H1 (cell line): Measurements from ENCODE around the gene PTPRT. TPM values are rescaled to one million over a fixed set of nuclear protein-coding genes. Genes with fewer than 3 reads are reported as not detected.

ENCODE experiments used
- CTCF ChIA-PET: fragments of 300-600 bp; sonication (Branson Sonifier 250); formaldehyde crosslinking; loops from one replicate; lab custom pipeline; 2021; ENCODE audit not compliant: partially characterized antibody; lab: Charles Lee
- POLR2A ChIA-PET: fragments of 300-600 bp; sonication (Branson Sonifier 250); formaldehyde crosslinking; loops from one replicate; lab custom pipeline; 2021; ENCODE audit warnings: inconsistent platforms; ENCODE audit not compliant: partially characterized antibody; lab: Charles Lee
- DNase-seq, 2 experiments: peaks; one replicate each; pipeline versions ENCODE4 v3.0.0 to v3.0.0-alpha.2; 2010 to 2022; ENCODE audit warnings: low spot score in 2 of 2, low read depth in 1 of 2, mixed read lengths in 1 of 2
- FAIRE-seq: peaks from 2 replicates; lab custom pipeline; 2011; peaks lifted over from hg19 to GRCh38; lab: Jason Lieb, UNC
- H2AFZ ChIP-seq: 2 replicates; pipeline ENCODE4 v1.8.1; 2012; ENCODE audit warnings: low read length, inconsistent platforms
- H2AK5ac ChIP-seq: 2 replicates; pipeline ENCODE4 v1.6.1; 2013; ENCODE audit warnings: low read depth, low read length
- H2BK120ac ChIP-seq: replicated peaks from 2 replicates; pipeline ENCODE3; 2013; ENCODE audit warnings: low read depth, low read length, inconsistent platforms
- H2BK12ac ChIP-seq: 2 replicates; pipeline ENCODE4 v1.6.1; 2013; ENCODE audit warnings: low read depth, low read length
- H2BK15ac ChIP-seq: 2 replicates; pipeline ENCODE4 v1.6.1; 2013; ENCODE audit warnings: low read length
- H2BK20ac ChIP-seq: 2 replicates; pipeline ENCODE4 v1.6.1; 2013; ENCODE audit warnings: low read length
- H2BK5ac ChIP-seq: 2 replicates; pipeline ENCODE4 v1.6.1; 2013; ENCODE audit warnings: low read depth, low read length
- H3K14ac ChIP-seq: 2 replicates; pipeline ENCODE4 v1.6.1; 2013; ENCODE audit warnings: inconsistent platforms; ENCODE audit not compliant: insufficient read length
- H3K18ac ChIP-seq: 2 replicates; pipeline ENCODE4 v1.6.1; 2013; ENCODE audit warnings: low read length; ENCODE audit errors: extremely low read depth
- H3K23ac ChIP-seq: 2 replicates; pipeline ENCODE4 v1.6.1; 2013; ENCODE audit warnings: inconsistent platforms; ENCODE audit not compliant: insufficient read length
- H3K23me2 ChIP-seq: 2 replicates; pipeline ENCODE4 v1.6.1; 2013; ENCODE audit warnings: low read depth, low read length
- H3K27ac ChIP-seq: 2 replicates; pipeline ENCODE4 v1.6.1; 2011; ENCODE audit warnings: low read depth, low read length, inconsistent platforms
- H3K27me3 ChIP-seq, 4 experiments: replicated peaks in 1 of 4; 1 replicate in 1 of 4; 2 replicates in 3 of 4; pipeline versions ENCODE4 v1.6.1 to v1.8.1; 2011 to 2013; ENCODE audit warnings: low read length in 3 of 4, mild to moderate bottlenecking in 3 of 4, inconsistent platforms in 2 of 4, mixed read lengths in 2 of 4, moderate library complexity in 1 of 4; ENCODE audit not compliant: control insufficient read depth in 3 of 4, insufficient read depth in 3 of 4; ENCODE audit errors: extremely low read depth in 1 of 4
- H3K36me3 ChIP-seq, 4 experiments: 2 replicates each; pipeline versions ENCODE4 v1.6.1 to v1.8.1; 2011 to 2013; ENCODE audit warnings: mild to moderate bottlenecking in 4 of 4, low read length in 3 of 4, moderate library complexity in 2 of 4, control low read depth in 1 of 4, inconsistent platforms in 1 of 4; ENCODE audit not compliant: insufficient read depth in 4 of 4, control insufficient read depth in 2 of 4
- H3K4ac ChIP-seq: replicated peaks from 2 replicates; pipeline ENCODE3; 2013; ENCODE audit warnings: low read length, low read depth, mixed read lengths, inconsistent platforms; ENCODE audit not compliant: insufficient read length
- H3K4me1 ChIP-seq, 4 experiments: replicated peaks in 1 of 4; 1 replicate in 1 of 4; 2 replicates in 3 of 4; pipeline versions ENCODE4 v1.6.1 to v1.8.1; 2011 to 2013; ENCODE audit warnings: low read length in 3 of 4, inconsistent platforms in 2 of 4, mixed read lengths in 1 of 4; ENCODE audit not compliant: insufficient read depth in 4 of 4, control insufficient read depth in 3 of 4
- H3K4me2 ChIP-seq, 2 experiments: 2 replicates each; pipeline versions ENCODE4 v1.6.1 to v1.8.1; 2011 to 2013; ENCODE audit warnings: low read depth in 2 of 2, low read length in 2 of 2, control low read depth in 1 of 2, inconsistent platforms in 1 of 2, mild to moderate bottlenecking in 1 of 2; ENCODE audit not compliant: insufficient read depth in 1 of 2
- H3K4me3 ChIP-seq, 4 experiments: fragments of 200-600, 300-600 bp in 1 of 4; sonication (generic), shearing (Covaris generic), sonication (Bioruptor Twin) in 1 of 4; 2 replicates each; pipeline versions ENCODE4 v1.5.1 to v1.8.1; 2011 to 2016; ENCODE audit warnings: low read length in 4 of 4, low read depth in 3 of 4, control low read depth in 2 of 4, inconsistent platforms in 2 of 4, mild to moderate bottlenecking in 2 of 4, mixed read lengths in 1 of 4, moderate library complexity in 1 of 4; ENCODE audit not compliant: insufficient read depth in 2 of 4; ENCODE audit errors: extremely low read depth in 1 of 4
- H3K56ac ChIP-seq: replicated peaks from 2 replicates; pipeline ENCODE3; 2013; ENCODE audit warnings: low read depth, mild to moderate bottlenecking, mixed read lengths, low read length, inconsistent platforms; ENCODE audit not compliant: insufficient read length
- H3K79me1 ChIP-seq: 2 replicates; pipeline ENCODE4 v1.6.1; 2013; ENCODE audit warnings: low read depth, low read length, control low read depth
- H3K79me2 ChIP-seq, 2 experiments: 2 replicates each; pipeline versions ENCODE4 v1.6.1 to v1.8.1; 2012 to 2013; ENCODE audit warnings: low read length in 2 of 2, mild to moderate bottlenecking in 2 of 2, inconsistent platforms in 1 of 2; ENCODE audit not compliant: insufficient read depth in 2 of 2, control insufficient read depth in 1 of 2
- H3K9ac ChIP-seq, 4 experiments: replicated peaks in 1 of 4; 1 replicate in 1 of 4; 2 replicates in 3 of 4; pipeline versions ENCODE4 v1.6.1 to v1.8.1; 2011 to 2013; ENCODE audit warnings: low read depth in 3 of 4, low read length in 3 of 4, control low read depth in 2 of 4, mild to moderate bottlenecking in 2 of 4, moderate library complexity in 2 of 4, inconsistent platforms in 1 of 4; ENCODE audit errors: extremely low read depth in 1 of 4
- H3K9me3 ChIP-seq, 2 experiments: 2 replicates each; pipeline versions ENCODE4 v1.6.1 to v1.8.1; 2012 to 2013; ENCODE audit warnings: mild to moderate bottlenecking in 2 of 2, moderate library complexity in 2 of 2, control low read depth in 1 of 2, inconsistent platforms in 1 of 2, low read depth in 1 of 2, low read length in 1 of 2, mixed read lengths in 1 of 2; ENCODE audit not compliant: insufficient read depth in 2 of 2
- H4K20me1 ChIP-seq, 2 experiments: replicated peaks in 1 of 2; 2 replicates each; pipeline versions ENCODE3 to v1.8.1; 2011 to 2013; ENCODE audit warnings: inconsistent platforms in 2 of 2, low read length in 2 of 2, mild to moderate bottlenecking in 1 of 2; ENCODE audit not compliant: insufficient read depth in 2 of 2, control insufficient read depth in 1 of 2
- H4K5ac ChIP-seq: 2 replicates; pipeline ENCODE4 v1.6.1; 2013; ENCODE audit warnings: low read length, low read depth, mixed read lengths, inconsistent platforms; ENCODE audit not compliant: insufficient read length
- H4K8ac ChIP-seq: 2 replicates; pipeline ENCODE4 v1.8.0; 2013; ENCODE audit warnings: mild to moderate bottlenecking, moderate library complexity, low read length, inconsistent platforms; ENCODE audit not compliant: insufficient read depth; ENCODE audit errors: extremely low read depth
- H4K91ac ChIP-seq: replicated peaks from 2 replicates; pipeline ENCODE3; 2013; ENCODE audit warnings: low read length, mixed read lengths, inconsistent platforms; ENCODE audit not compliant: insufficient read length
- ATF2 ChIP-seq: IDR thresholded peaks from 2 replicates; pipeline ENCODE4 v1.6.1; 2012; ENCODE audit warnings: low read length, inconsistent platforms
- BACH1 ChIP-seq: IDR thresholded peaks from 2 replicates; pipeline ENCODE4 v1.6.1; 2012; ENCODE audit warnings: low read length, improper control_type of control experiment
- CEBPB ChIP-seq: IDR thresholded peaks from 2 replicates; pipeline ENCODE4 v1.6.1; 2012; ENCODE audit warnings: low read depth, low read length
- E2F6 ChIP-seq: IDR thresholded peaks from 2 replicates; pipeline ENCODE4 v1.6.1; 2012; ENCODE audit warnings: inconsistent platforms
- EZH2 ChIP-seq: fragments of 200-600 bp; sonication (generic); IDR thresholded peaks from 2 replicates; pipeline ENCODE4 v1.7.1; 2012; ENCODE audit warnings: low read depth, mild to moderate bottlenecking, moderate library complexity, low read length, inconsistent platforms; ENCODE audit not compliant: severe bottlenecking
- KDM4A ChIP-seq: IDR thresholded peaks from one replicate; pipeline ENCODE4 v1.7.1; 2012; ENCODE audit warnings: low read depth, mild to moderate bottlenecking, moderate library complexity, low read length, inconsistent platforms; ENCODE audit not compliant: severe bottlenecking
- MAFK ChIP-seq: IDR thresholded peaks from 2 replicates; pipeline ENCODE4 v1.6.1; 2012; ENCODE audit warnings: low read depth, mild to moderate bottlenecking, improper control_type of control experiment, low read length
- RNF2 ChIP-seq: fragments of 200-900, 300-1000 bp; sonication (generic); IDR thresholded peaks from 2 replicates; pipeline ENCODE4 v1.7.1; 2016; ENCODE audit warnings: borderline replicate concordance, low read depth, mild to moderate bottlenecking, antibody characterized with exemption, low read length; ENCODE audit not compliant: poor library complexity, severe bottlenecking; ENCODE audit errors: missing control alignments
- SP1 ChIP-seq: IDR thresholded peaks from 2 replicates; pipeline ENCODE4 v1.6.1; 2011; ENCODE audit warnings: low read depth, low read length
- TBP ChIP-seq: IDR thresholded peaks from 2 replicates; pipeline ENCODE4 v1.6.1; 2011; ENCODE audit warnings: low read depth, low read length, improper control_type of control experiment
- ZNF274 ChIP-seq: IDR thresholded peaks from 2 replicates; pipeline ENCODE4 v1.7.0; 2012; ENCODE audit warnings: low read length, borderline replicate concordance; ENCODE audit errors: extremely low read depth
- WGBS, 2 experiments: shearing (Covaris generic) in 1 of 2; methylation state at CpG; one replicate each; pipeline versions ENCODE4 v1.1.6 to v1.1.7; 2013 to 2015; ENCODE audit warnings: low lambda C conversion rate in 2 of 2, mixed read lengths in 2 of 2, inconsistent platforms in 1 of 2, low coverage in 1 of 2, missing lambda C conversion rate in 1 of 2; ENCODE audit not compliant: insufficient replicate concordance in 2 of 2, insufficient coverage in 1 of 2, insufficient read length in 1 of 2; ENCODE audit errors: extremely low coverage in 1 of 2, missing lambda C conversion rate in 1 of 2; 5-methylcytosine and 5-hydroxymethylcytosine counted together
- polyA plus RNA-seq, 7 experiments: library from polyadenylated mRNA; depleted of rRNA in 3 of 7; stranded (reverse) in 5 of 7; unstranded in 2 of 7; fragments of >200 nt in 5 of 7; fragments of 200-250 nt in 2 of 7; gene quantifications; 1 replicate in 5 of 7; 2 replicates in 1 of 7; 4 replicates in 1 of 7; pipeline versions ENCODE4 v1.2.1 to v1.2.3, GENCODE V29; 2011 to 2013; ENCODE audit warnings: missing spikeins in 2 of 7, mixed read lengths in 2 of 7
- total RNA-seq: library from RNA; stranded (reverse); fragmentation: NEBNext Ultra II Directional; extraction: Animal tissue kit (Norgen Biotek cat#: 25700); gene quantifications from 2 replicates; pipeline ENCODE4 v1.2.1, GENCODE V29; 2021

The PTPRT gene
- total and polyA plus RNA-seq, 2 of the 8 experiments (the other 6 are each of a cell fraction or from before 2014, with no cell fraction given): 0.33 to 1.8 TPM

DNA sequence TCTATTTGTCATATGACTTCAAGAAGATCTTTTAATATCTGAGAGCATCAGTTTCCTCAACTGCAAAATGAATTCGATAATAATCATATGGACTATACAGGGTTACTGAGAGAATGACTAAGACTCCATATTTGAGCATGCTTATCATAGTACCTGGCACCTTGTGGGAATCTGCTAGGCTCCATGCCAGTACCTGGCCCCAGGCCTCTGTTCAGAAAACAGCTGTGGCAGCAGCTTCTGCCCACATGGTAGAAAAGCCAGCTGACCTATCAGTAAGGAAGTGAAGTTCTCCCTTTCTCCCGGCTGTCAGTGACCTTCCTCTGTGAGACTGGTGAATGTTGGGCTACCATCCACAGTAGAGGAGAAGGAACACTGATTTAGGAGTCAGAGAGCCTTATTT is 996.6 kb downstream of the PTPRT start:
- H3K14ac ChIP-seq: no peak overlapping the region
- H3K27ac ChIP-seq: no peak overlapping the region
- H2AK5ac ChIP-seq: no peak overlapping the region
- H3K9ac ChIP-seq: no peak overlapping the region
- 97% methylated on average over 2 of the region's 2 CpGs; no CpG with 5 or more reads in 1 of the 2 experiments for WGBS, 2 experiments
- no peaks in the 10 kb centered on the region for H3K36me3 ChIP-seq
- no peak overlapping the region for H2BK15ac ChIP-seq
- H3K56ac ChIP-seq: no peak overlapping the region
- FAIRE-seq (no peak), DNase-seq (no peak)
- no peak overlapping the region for H3K4me2 ChIP-seq
- peaks cover 0 to 2% (median 0%) of the 10 kb centered on the region in 4 experiments; a peak in 2 of 7 replicates for H3K27me3 ChIP-seq
- H4K91ac ChIP-seq: no peak overlapping the region
- no peak overlapping the region for H3K4me3 ChIP-seq
- POLR2A ChIA-PET: no interaction called here
- no peak overlapping the region for H2BK120ac ChIP-seq
- no peaks in the 10 kb centered on the region for H3K9me3 ChIP-seq
- no peak overlapping the region for H4K5ac ChIP-seq
- H2BK5ac ChIP-seq: no peak overlapping the region
- no peaks in the 10 kb centered on the region for H3K79me1 ChIP-seq
- H4K20me1 ChIP-seq: no peaks in the 10 kb centered on the region
- H2BK20ac ChIP-seq: no peak overlapping the region
- H2BK12ac ChIP-seq: no peak overlapping the region
- H3K18ac ChIP-seq: no peak overlapping the region
- H3K79me2 ChIP-seq: no peaks in the 10 kb centered on the region
- CTCF ChIA-PET: interaction anchor here (1.0 kb wide), 1 partner anchor 1024 kb away, joined by 3 read pairs; no protein-coding TSS in a partner anchor
- H3K23me2 ChIP-seq: no peaks in the 10 kb centered on the region
- 0 out of 7 replicates have a peak, but pooled peaks cover 0 to 2% (median 0%) of the 10 kb centered on the region in 4 experiments for H3K4me1 ChIP-seq
- no peak overlapping the region for H3K4ac ChIP-seq
- no peak overlapping the region for H2AFZ ChIP-seq
- H4K8ac ChIP-seq: no peak overlapping the region
- H3K23ac ChIP-seq: no peak overlapping the region
- TF ChIP-seq SP1 (no peak), MAFK (no peak), KDM4A (no peak), ATF2 (no peak), E2F6 (no peak), CEBPB (no peak), EZH2 (no peak), TBP (no peak), BACH1 (no peak), RNF2 (no peak), ZNF274 (no peak)
